Sciatic nerve (tissue), 2 donors: ENCODE data around the gene FNDC8. TPM values are rescaled to one million over a fixed set of nuclear protein-coding genes. Genes with fewer than 3 reads are reported as not detected.
A peak's percentile ranks its signal among the peaks of the same experiment; 100 is the strongest.
"Not testable (repeated sequence)": the region's sequence is repeated elsewhere in the genome, so short reads cannot be mapped to it uniquely, and the experiment has no call there.

ENCODE experiments used
- ATAC-seq: fragments of 200-7000 bp; cut with Tn5 transposase; one replicate; pipeline ENCODE4 v1.9.1; 2020; ENCODE audit warnings: mild to moderate bottlenecking, moderate library complexity
- DNase-seq: peaks from one replicate; pipeline ENCODE4 v3.0.0-alpha.2; 2020; ENCODE audit warnings: low spot score
- intact Hi-C: fragments of 100-400 bp; cut with DNase I; formaldehyde crosslinking; loops from one replicate; pipeline ENCODE4 v1.14.2; 2022
- total RNA-seq: library from RNA; stranded (reverse); fragmentation: NEBNext Ultra II Directional; extraction: Animal tissue kit (Norgen Biotek cat#: 25700); gene quantifications from one replicate; pipeline ENCODE4 v1.2.1, GENCODE V29; 2021
- donor health status: DM: no; HTN: no; CAD: no.
- donor health status: DM: no; HTN: no; CAD: no.

Gene FNDC8
- total RNA-seq, 1 donor from 2014 or later, result not detected

DNA sequence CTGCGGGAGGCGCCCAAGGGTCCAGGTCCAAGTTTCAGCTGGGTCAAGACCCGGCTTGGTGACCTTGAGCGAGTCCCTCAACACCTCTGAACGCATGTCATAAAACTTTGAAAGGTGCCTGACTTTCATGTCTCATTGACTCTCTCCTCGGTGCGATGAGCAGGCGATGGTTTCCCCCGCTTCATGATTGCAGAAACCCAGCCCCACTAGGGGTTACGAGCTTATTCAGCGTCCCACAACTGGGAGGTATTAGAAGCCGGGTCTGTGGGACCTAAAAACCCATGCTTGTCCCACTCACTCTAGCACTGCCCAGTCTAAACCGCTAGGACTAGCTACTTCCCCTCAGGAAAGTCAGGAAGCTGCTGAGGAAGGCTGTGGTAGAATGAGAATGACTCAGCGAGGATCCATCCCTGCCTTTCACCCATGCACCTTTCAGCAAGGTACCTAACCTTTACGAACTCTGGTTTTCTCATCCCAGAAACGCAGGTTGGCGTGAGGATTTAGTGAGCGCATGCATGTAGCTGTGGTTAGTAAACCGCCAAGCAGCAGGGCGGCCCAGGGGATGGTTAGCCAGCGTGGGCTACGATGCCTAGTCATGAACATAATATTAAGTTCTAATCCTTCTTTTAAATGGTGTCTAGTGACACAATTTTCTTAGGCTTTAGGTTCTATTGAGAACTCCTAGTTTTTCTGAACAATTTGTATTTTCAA is 31.7 kb upstream of the FNDC8 start:
- ATAC-seq, result peak; percentile 43
- DNase-seq, result no peak
- intact Hi-C loops, result loop anchor here (10.0 kb wide), 1 partner anchor 85 kb away; no protein-coding TSS in a partner anchor

GRCh38 chr17:35090707-35091106 is 30.7 kb upstream of the FNDC8 start:
- not testable (repeated sequence) for DNase-seq, ATAC-seq
- intact Hi-C loops, result loop anchor here (10.0 kb wide), 1 partner anchor 86 kb away; no protein-coding TSS in a partner anchor

DNA sequence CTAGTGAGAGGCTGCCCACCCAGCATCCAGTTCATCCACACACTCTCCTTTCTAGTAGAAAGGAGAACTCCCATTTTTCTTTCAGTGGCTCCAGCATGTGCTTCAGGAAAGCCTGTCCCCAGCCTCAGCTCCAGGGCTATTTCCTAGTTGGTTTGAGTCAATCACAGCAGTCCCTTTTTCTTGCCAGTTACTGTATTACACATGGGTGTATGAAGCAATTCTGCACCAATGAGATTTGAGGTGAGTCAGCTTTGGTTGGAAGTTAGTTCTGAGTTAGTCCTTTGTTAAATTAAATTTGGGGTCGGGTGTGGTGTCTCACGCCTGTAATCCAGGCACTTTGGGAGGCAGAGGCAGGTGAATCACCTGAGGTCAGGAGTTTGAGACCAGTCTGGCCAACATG is 26.5 kb upstream of the FNDC8 start:
- ATAC-seq (no peak), DNase-seq (no peak)
- intact Hi-C loops, result loop anchor here (10.0 kb wide), 1 partner anchor 90 kb away; no protein-coding TSS in a partner anchor

DNA sequence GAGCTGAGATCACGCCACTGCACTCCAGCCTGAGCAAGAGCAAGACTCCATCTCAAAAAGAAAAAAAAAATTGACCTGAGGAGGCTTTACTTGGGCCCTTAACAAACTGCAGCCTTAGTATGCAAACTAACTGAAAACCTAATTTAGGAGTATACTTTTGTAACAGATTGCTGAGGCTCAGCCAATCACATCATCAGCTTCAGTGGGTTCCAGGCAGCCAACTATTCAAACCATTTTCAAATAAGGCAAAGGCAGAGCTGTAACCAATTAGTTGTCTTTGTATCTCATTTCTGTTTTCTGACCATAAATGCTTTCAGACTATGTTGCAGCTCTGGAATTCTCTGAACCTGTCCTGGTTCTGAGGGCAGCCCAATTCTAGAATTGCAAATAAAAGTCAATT is 25.7 kb upstream of the FNDC8 start:
- ATAC-seq (no peak), DNase-seq (no peak)
- intact Hi-C loops, result loop anchor here (10.0 kb wide), 1 partner anchor 91 kb away; no protein-coding TSS in a partner anchor

DNA sequence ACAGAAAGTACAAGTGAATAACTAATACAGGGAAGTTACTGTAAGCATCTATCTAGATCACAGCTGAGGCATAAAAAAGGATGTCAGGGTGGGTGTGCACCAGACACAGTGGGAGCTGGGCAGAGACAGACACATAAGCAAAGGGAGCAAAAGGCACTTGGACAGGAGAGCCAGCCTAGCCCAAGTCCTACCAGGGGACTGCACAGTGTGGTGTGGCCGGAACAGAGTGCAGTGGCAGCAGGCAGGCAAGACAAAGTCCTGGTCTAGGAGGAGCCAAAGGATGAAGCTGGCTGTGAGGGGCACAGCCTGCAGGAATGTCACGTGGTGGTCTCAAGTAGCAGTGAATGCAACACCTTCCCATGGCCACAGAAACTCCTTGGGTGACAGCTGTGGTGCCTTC is 23.6 kb upstream of the FNDC8 start:
- ATAC-seq (no peak), DNase-seq (no peak)
- intact Hi-C loops, result loop anchor here (10.0 kb wide), 1 partner anchor 93 kb away; no protein-coding TSS in a partner anchor

GRCh38 chr17:35099908-35100307 is 21.5 kb upstream of the FNDC8 start:
- ATAC-seq (no peak), DNase-seq (no peak)
- intact Hi-C loops, result loop anchor here (10.0 kb wide), 1 partner anchor 95 kb away; no protein-coding TSS in a partner anchor

DNA sequence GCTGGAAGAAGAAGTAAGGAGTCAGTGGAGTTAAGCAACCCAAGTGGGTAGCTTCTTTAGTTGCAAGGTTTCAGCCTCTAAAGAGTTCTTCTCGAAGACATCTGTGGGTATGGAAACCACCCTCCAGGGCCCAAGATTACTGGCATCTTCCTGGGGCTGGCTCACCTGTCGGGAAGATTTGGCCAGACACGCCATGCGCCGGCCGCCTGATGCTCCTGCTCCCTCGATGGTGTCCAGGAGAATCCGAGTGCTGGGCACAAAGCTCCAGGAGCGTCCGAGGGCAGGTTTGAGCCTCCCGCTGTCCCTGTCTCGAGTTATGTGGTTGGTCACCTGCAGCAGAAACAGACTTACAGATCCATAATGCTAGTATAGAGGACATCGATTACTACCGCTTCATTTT is 20.4 kb upstream of the FNDC8 start:
- intact Hi-C loops, result no loop called here
- no peak for DNase-seq
- ATAC-seq, result no peak

DNA sequence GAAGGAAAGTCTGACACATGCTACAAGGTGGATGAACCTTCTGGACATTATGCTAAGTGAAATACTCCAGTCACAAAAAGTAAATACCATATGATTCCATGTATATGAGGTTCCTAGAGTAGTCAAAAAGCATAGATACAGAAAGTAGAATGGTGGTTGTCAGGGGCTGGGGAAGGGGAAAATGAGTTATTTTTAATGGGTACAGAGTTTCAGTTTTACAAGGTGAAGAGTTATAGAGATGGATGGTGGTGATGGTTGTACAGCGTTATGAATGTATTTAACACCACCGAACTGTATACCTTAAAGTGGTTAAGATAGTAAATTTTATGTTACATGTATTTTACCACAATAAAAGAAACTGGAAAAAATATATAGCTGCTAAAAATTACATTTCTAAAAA is 19.7 kb upstream of the FNDC8 start:
- DNase-seq, result no peak
- ATAC-seq, result no peak
- intact Hi-C loops, result no loop called here

DNA sequence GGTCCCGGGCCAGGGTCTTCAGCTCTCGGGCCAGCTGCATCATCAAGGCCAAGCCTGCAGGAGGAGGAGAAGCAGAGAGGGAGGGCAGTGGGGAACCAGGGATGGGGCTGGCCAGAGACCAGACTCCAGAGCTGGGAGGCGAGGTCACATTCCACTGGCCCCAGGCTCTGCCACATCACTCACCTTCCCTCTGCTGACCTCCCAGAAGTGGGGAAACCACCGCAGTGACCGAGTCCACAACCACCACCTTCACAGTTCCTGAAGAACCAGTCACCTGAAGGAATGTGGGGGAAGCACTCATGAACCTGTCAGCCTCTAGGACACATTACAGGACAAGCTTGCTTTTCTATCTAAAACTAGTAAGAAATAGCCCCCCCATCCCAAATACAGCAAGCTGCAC is 18.1 kb upstream of the FNDC8 start:
- ATAC-seq (no peak), DNase-seq (peak; percentile 33)
- intact Hi-C loops, result no loop called here

DNA sequence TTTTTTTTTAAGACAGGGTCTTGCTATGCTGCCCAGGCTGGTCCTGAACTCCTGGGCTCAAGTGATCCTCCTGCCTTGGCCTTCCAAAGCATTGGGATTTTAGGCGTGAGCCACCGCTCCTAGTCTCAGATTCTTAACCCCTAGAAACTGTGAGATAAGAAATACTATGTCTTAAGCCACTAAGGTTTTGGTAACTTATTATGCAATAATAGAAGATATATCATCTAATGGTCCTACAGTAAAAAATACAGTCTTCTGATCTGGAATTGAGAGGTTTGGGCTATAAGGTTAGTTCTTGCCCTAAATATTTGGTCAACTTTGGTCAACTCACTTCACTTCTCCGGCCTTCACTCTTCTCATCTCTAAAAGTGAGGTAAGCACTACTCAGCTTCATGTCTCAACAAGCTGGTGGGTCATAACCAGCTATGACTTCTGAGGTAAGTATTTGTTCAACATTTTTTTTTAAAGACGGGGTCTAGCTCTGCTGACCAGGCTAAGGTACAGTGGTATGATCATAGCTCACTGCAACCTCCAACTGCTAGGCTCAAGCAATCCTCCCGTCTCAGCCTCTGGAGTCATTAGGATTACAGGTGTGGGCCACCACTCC is 16.5 kb upstream of the FNDC8 start:
- intact Hi-C loops, result no loop called here
- DNase-seq (no peak), ATAC-seq (no peak)

GRCh38 chr17:35110791-35111190 is 10.6 kb upstream of the FNDC8 start:
- DNase-seq, intact Hi-C loops, ATAC-seq: not testable (repeated sequence)

- ATAC-seq (no peak), DNase-seq (no peak)
- intact Hi-C loops, result no loop called here
Measured at GRCh38 chr17:35116845-35117244, 4.6 kb upstream of the FNDC8 start.

- ATAC-seq (no peak), DNase-seq (no peak)
- intact Hi-C loops, result no loop called here
Measured at GRCh38 chr17:35117984-35118383, 3.4 kb upstream of the FNDC8 start.

GRCh38 chr17:35119370-35120165 is 1.8 kb upstream of the FNDC8 start, which contains the start of gene RAD51D:
TSS of gene RAD51D (minus strand) at chr17:35119860. CDS start at chr17:35119613, 247 bp downstream.
- intact Hi-C loops, result loop anchor here (5.0 kb wide), 1 partner anchor 702 kb away; no protein-coding TSS in a partner anchor
- ATAC-seq (peak; percentile 91), DNase-seq (peak; percentile 84)

DNA sequence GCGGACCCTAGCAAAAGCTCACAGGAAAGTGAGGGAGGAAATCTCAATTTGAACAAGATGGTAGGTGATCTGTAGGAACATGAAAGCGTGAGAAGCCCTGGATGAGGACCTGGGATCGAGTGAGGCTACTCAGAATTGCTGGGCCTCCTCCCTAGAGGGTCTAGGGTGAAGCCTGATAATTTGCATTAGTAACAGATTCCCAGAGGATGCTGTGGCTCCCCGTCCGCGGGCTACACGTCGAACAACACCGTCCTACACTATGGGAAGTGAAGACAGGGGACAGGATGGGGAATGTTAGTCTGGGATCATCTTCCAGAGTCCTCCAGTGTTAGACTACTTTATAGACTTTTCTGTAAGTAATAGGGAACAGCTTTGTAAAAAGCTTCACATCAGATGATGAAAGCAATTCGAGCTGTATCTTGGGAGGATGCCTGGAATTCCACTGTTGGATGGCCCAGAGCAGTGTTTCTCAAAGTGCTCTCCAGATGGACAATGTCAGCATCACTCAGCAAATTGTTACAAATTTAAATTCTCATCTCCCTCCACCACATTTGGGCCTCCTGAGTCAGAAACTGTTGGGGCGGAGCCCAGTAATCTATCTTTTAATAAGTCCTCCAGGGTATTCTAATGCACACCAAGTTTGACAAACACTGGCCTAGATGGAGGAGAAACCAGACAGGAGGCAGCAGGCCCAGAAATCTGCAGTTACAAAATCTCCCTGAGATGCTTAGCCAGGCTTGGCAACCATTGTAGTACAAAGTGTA is 6.5 kb downstream of the FNDC8 start:
- intact Hi-C loops, result no loop called here
- no peak for DNase-seq
- peak; percentile 77 for ATAC-seq

- intact Hi-C loops, result no loop called here
- DNase-seq (no peak), ATAC-seq (no peak)
Measured at GRCh38 chr17:35129154-35129972, 7.9 kb downstream of the FNDC8 start.

- intact Hi-C loops, result no loop called here
- ATAC-seq (no peak), DNase-seq (no peak)
Measured at GRCh38 chr17:35129973-35130351, 8.5 kb downstream of the FNDC8 start.

DNA sequence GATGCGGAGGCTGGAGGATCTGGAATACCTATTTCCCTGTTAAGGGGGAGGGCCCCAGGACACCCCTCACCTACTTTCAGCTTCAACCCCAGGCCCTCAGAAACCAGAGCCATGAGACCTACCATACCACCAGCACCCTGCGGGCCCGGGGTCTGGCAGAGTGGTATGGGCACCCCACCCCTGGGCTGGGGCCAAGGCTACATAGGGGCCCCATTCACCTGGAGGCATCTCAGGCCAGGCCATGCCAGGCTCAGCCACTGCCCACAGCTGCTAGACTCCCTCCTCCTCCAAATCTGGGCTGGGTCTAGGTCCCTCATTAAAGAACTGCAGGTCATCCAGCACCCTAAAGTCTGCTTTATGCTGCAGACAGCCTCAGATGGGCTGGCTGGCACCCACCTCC is 9.0 kb downstream of the FNDC8 start:
- ATAC-seq, result no peak
- intact Hi-C loops, result no loop called here
- DNase-seq, result no peak
